Mesenchymal stem cell (in vitro differentiated cells and primary cell): ENCODE measurements around the gene CST11.
A peak's percentile ranks its signal among the peaks of the same experiment; 100 is the strongest.

ENCODE experiments used
- DNase-seq: peaks from one replicate; pipeline ENCODE4 v3.0.0-alpha.2; 2013
- H2AFZ ChIP-seq: one replicate; pipeline ENCODE4 v1.6.1; 2013; ENCODE audit warnings: low read depth, mild to moderate bottlenecking, control low read depth, inconsistent platforms, low read length, moderate library complexity
- H2AK5ac ChIP-seq: 2 replicates; pipeline ENCODE4 v1.6.1; 2013; ENCODE audit warnings: low read length, moderate library complexity, mild to moderate bottlenecking, inconsistent platforms; ENCODE audit not compliant: severe bottlenecking
- H2BK120ac ChIP-seq: one replicate; pipeline ENCODE4 v1.6.1; 2013; ENCODE audit warnings: low read depth, mild to moderate bottlenecking, inconsistent platforms, low read length, moderate library complexity
- H2BK12ac ChIP-seq, 2 experiments: one replicate each; pipeline ENCODE4 v1.6.1; 2013; ENCODE audit warnings: inconsistent platforms in 2 of 2, low read length in 2 of 2, mild to moderate bottlenecking in 2 of 2, moderate library complexity in 2 of 2, control low read depth in 1 of 2
- H2BK15ac ChIP-seq: one replicate; pipeline ENCODE4 v1.6.1; 2013; ENCODE audit warnings: mild to moderate bottlenecking, low read depth, inconsistent platforms; ENCODE audit not compliant: poor library complexity, severe bottlenecking
- H2BK5ac ChIP-seq: 2 replicates; pipeline ENCODE4 v1.6.1; 2013; ENCODE audit warnings: low read depth, mild to moderate bottlenecking, low read length, control low read depth, inconsistent platforms; ENCODE audit not compliant: poor library complexity, severe bottlenecking
- H3K14ac ChIP-seq, 2 experiments: one replicate each; pipeline ENCODE4 v1.6.1; 2013; ENCODE audit warnings: inconsistent platforms in 2 of 2, low read length in 2 of 2, control low read depth in 1 of 2, mild to moderate bottlenecking in 1 of 2, moderate library complexity in 1 of 2
- H3K18ac ChIP-seq, 2 experiments: one replicate each; pipeline ENCODE4 v1.6.1; 2013; ENCODE audit warnings: inconsistent platforms in 2 of 2, low read length in 2 of 2, control low read depth in 1 of 2, low read depth in 1 of 2, mild to moderate bottlenecking in 1 of 2
- H3K23ac ChIP-seq, 2 experiments: one replicate each; pipeline ENCODE4 v1.6.1; 2013; ENCODE audit warnings: inconsistent platforms in 2 of 2, low read length in 2 of 2, mild to moderate bottlenecking in 2 of 2, moderate library complexity in 2 of 2, control low read depth in 1 of 2
- H3K27ac ChIP-seq: 2 replicates; pipeline ENCODE4 v1.5.1; 2013; ENCODE audit warnings: mild to moderate bottlenecking, moderate library complexity, low read length, control low read depth, inconsistent platforms; ENCODE audit not compliant: poor library complexity, severe bottlenecking
- H3K27me3 ChIP-seq, 2 experiments: 2 replicates each; pipeline versions ENCODE4 v1.6.1 to v1.7.0; 2013; ENCODE audit warnings: low read length in 2 of 2, mild to moderate bottlenecking in 2 of 2, moderate library complexity in 2 of 2, control low read depth in 1 of 2, inconsistent platforms in 1 of 2; ENCODE audit not compliant: control insufficient read depth in 1 of 2, insufficient read depth in 1 of 2
- H3K36me3 ChIP-seq, 2 experiments: 2 replicates each; pipeline versions ENCODE4 v1.6.1 to v1.7.0; 2013; ENCODE audit warnings: low read length in 2 of 2, control low read depth in 1 of 2, inconsistent platforms in 1 of 2, low read depth in 1 of 2, mild to moderate bottlenecking in 1 of 2; ENCODE audit not compliant: insufficient read depth in 2 of 2, control insufficient read depth in 1 of 2
- H3K4ac ChIP-seq, 2 experiments: one replicate each; pipeline ENCODE4 v1.6.1; 2013; ENCODE audit warnings: inconsistent platforms in 2 of 2, low read length in 2 of 2, mild to moderate bottlenecking in 2 of 2, moderate library complexity in 2 of 2, control low read depth in 1 of 2, low read depth in 1 of 2
- H3K4me1 ChIP-seq: 2 replicates; pipeline ENCODE4 v1.6.1; 2013; ENCODE audit warnings: low read depth, low read length, control low read depth; ENCODE audit not compliant: control insufficient read depth, insufficient read depth
- H3K4me2 ChIP-seq: 2 replicates; pipeline ENCODE4 v1.6.1; 2013; ENCODE audit warnings: low read length, mild to moderate bottlenecking, inconsistent platforms; ENCODE audit not compliant: poor library complexity, severe bottlenecking
- H3K4me3 ChIP-seq, 2 experiments: 2 replicates each; pipeline versions ENCODE4 v1.5.1 to v1.7.0; 2013; ENCODE audit warnings: low read length in 2 of 2, mild to moderate bottlenecking in 2 of 2, control low read depth in 1 of 2, low read depth in 1 of 2; ENCODE audit not compliant: insufficient read depth in 1 of 2
- H3K79me1 ChIP-seq: replicated peaks from 2 replicates; pipeline ENCODE4 v1.6.1; 2013; ENCODE audit warnings: mild to moderate bottlenecking, control low read depth, low read length, inconsistent platforms; ENCODE audit not compliant: poor library complexity, severe bottlenecking
- H3K9ac ChIP-seq: 2 replicates; pipeline ENCODE4 v1.7.0; 2013; ENCODE audit warnings: mild to moderate bottlenecking, low read length, moderate library complexity
- H3K9me3 ChIP-seq: 2 replicates; pipeline ENCODE4 v1.7.0; 2013; ENCODE audit warnings: mild to moderate bottlenecking, low read length; ENCODE audit not compliant: control insufficient read depth
- H4K8ac ChIP-seq: one replicate; pipeline ENCODE4 v1.6.1; 2013; ENCODE audit warnings: inconsistent platforms, mild to moderate bottlenecking, low read length, moderate library complexity
- H4K91ac ChIP-seq: one replicate; pipeline ENCODE4 v1.6.1; 2013; ENCODE audit warnings: mild to moderate bottlenecking, low read length, inconsistent platforms
- WGBS: methylation state at CpG from one replicate; pipeline ENCODE4 v1.1.7; 2013; ENCODE audit warnings: mixed read lengths; 5-methylcytosine and 5-hydroxymethylcytosine counted together

Gene CST11

GRCh38 chr20:23419657-23419994 is 33.0 kb downstream of the CST11 start:
- Histone ChIP-seq H4K8ac (no peak overlapping the region), H3K27ac (peak overlapping the region; percentile 80), H2BK15ac (no peak overlapping the region), H3K9ac (peak overlapping the region; percentile 87), H3K9me3 (no peaks in the 10 kb centered on the region), H3K18ac (no peak overlapping the region), H2BK5ac (no peak overlapping the region), H3K14ac (no peak overlapping the region), H2AFZ (no peak overlapping the region), H3K36me3 (peaks cover 0 to 3% of the 10 kb centered on the region in 2 experiments), H2BK120ac (no peak overlapping the region), H3K4me1 (no peaks in the 10 kb centered on the region), H2BK12ac (no peak overlapping the region), H3K23ac (no peak overlapping the region), H4K91ac (no peak overlapping the region), H3K4me3 (peak overlapping the region in 1 of 2 experiments; percentile 94), H3K4ac (no peak overlapping the region), H3K4me2 (peak overlapping the region; percentile 40), H3K79me1 (peaks cover 2% of the 10 kb centered on the region), H2AK5ac (no peak overlapping the region), H3K27me3 (peaks cover 0 to 2% of the 10 kb centered on the region in 2 experiments)
- DNase-seq: no peak
- 41% methylated on average over 5 of the region's 5 CpGs for WGBS

GRCh38 chr20:23417861-23418260 is 34.8 kb downstream of the CST11 start:
- Histone ChIP-seq H2BK12ac (no peak overlapping the region), H3K4me2 (no peak overlapping the region), H4K91ac (no peak overlapping the region), H3K36me3 (peaks cover 0 to 3% of the 10 kb centered on the region in 2 experiments), H3K79me1 (peaks cover 2% of the 10 kb centered on the region), H2AFZ (no peak overlapping the region), H3K9ac (peak overlapping the region; percentile 32), H2BK120ac (no peak overlapping the region), H3K23ac (no peak overlapping the region), H3K4me3 (no peak overlapping the region), H3K18ac (no peak overlapping the region), H3K9me3 (no peaks in the 10 kb centered on the region), H3K27me3 (no peaks in the 10 kb centered on the region), H2AK5ac (no peak overlapping the region), H2BK5ac (no peak overlapping the region), H4K8ac (no peak overlapping the region), H3K4ac (no peak overlapping the region), H2BK15ac (no peak overlapping the region), H3K14ac (no peak overlapping the region), H3K4me1 (no peaks in the 10 kb centered on the region), H3K27ac (no peak overlapping the region)
- DNase-seq: no peak

GRCh38 chr20:23415959-23416583 is 36.6 kb downstream of the CST11 start:
- WGBS: 86% methylated on average over 2 of the region's 6 CpGs
- no peak overlapping the region for H2AFZ ChIP-seq
- H2AK5ac ChIP-seq: no peak overlapping the region
- no peak overlapping the region for H3K4me3 ChIP-seq
- no peak overlapping the region for H2BK15ac ChIP-seq
- H2BK120ac ChIP-seq: no peak overlapping the region
- DNase-seq: no peak
- H3K23ac ChIP-seq: no peak overlapping the region
- no peak overlapping the region for H3K27ac ChIP-seq
- H2BK12ac ChIP-seq: no peak overlapping the region
- peaks cover 0 to 3% of the 10 kb centered on the region in 2 experiments for H3K36me3 ChIP-seq
- no peak overlapping the region for H3K14ac ChIP-seq
- no peak overlapping the region for H4K8ac ChIP-seq
- H4K91ac ChIP-seq: no peak overlapping the region
- H2BK5ac ChIP-seq: no peak overlapping the region
- H3K18ac ChIP-seq: no peak overlapping the region
- no peaks in the 10 kb centered on the region for H3K27me3 ChIP-seq
- H3K9me3 ChIP-seq: no peaks in the 10 kb centered on the region
- H3K9ac ChIP-seq: peak overlapping the region; percentile 4
- no peak overlapping the region for H3K4me2 ChIP-seq
- H3K4ac ChIP-seq: no peak overlapping the region
- H3K4me1 ChIP-seq: no peaks in the 10 kb centered on the region
- H3K79me1 ChIP-seq: peaks cover 4% of the 10 kb centered on the region

GRCh38 chr20:23415555-23415954 is 37.1 kb downstream of the CST11 start:
- H4K91ac ChIP-seq: no peak overlapping the region
- H4K8ac ChIP-seq: no peak overlapping the region
- no peak overlapping the region for H3K27ac ChIP-seq
- H2BK120ac ChIP-seq: no peak overlapping the region
- H2AK5ac ChIP-seq: no peak overlapping the region
- no peak overlapping the region for H2BK15ac ChIP-seq
- no peaks in the 10 kb centered on the region for H3K27me3 ChIP-seq
- no peak for DNase-seq
- no peaks in the 10 kb centered on the region for H3K4me1 ChIP-seq
- H2AFZ ChIP-seq: no peak overlapping the region
- no peak overlapping the region for H3K23ac ChIP-seq
- H2BK5ac ChIP-seq: no peak overlapping the region
- H2BK12ac ChIP-seq: no peak overlapping the region
- no peaks in the 10 kb centered on the region for H3K9me3 ChIP-seq
- H3K4me3 ChIP-seq: no peak overlapping the region
- peaks cover 4% of the 10 kb centered on the region for H3K79me1 ChIP-seq
- H3K9ac ChIP-seq: no peak overlapping the region
- WGBS: 100% methylated on average over 4 of the region's 5 CpGs
- no peak overlapping the region for H3K14ac ChIP-seq
- H3K18ac ChIP-seq: no peak overlapping the region
- H3K4me2 ChIP-seq: no peak overlapping the region
- H3K36me3 ChIP-seq: peaks cover 0 to 3% of the 10 kb centered on the region in 2 experiments
- no peak overlapping the region for H3K4ac ChIP-seq
